KMS-11 (cell line): Measurements from ENCODE around the gene CTIF.

Experiments used
- H2AFZ ChIP-seq: fragments of 200-600 bp; sonication (generic); 2 replicates; pipeline ENCODE4 v1.6.1; 2016; ENCODE audit warnings: antibody characterized with exemption, mixed run types, low read depth
- H3K27ac ChIP-seq: fragments of 200-600 bp; sonication (generic); 2 replicates; pipeline ENCODE4 v1.6.1; 2016; ENCODE audit warnings: mild to moderate bottlenecking, mixed run types
- H3K27me3 ChIP-seq: fragments of 200-600 bp; sonication (generic); 2 replicates; pipeline ENCODE4 v1.6.1; 2017; ENCODE audit warnings: mild to moderate bottlenecking, low read depth, mixed run types, moderate library complexity; ENCODE audit not compliant: insufficient read depth
- H3K36me3 ChIP-seq: fragments of 200-600 bp; sonication (generic); 2 replicates; pipeline ENCODE4 v1.6.1; 2017; ENCODE audit warnings: mild to moderate bottlenecking, mixed run types; ENCODE audit not compliant: insufficient read depth
- H3K4me1 ChIP-seq: fragments of 200-600 bp; sonication (generic); 2 replicates; pipeline ENCODE4 v1.6.1; 2016; ENCODE audit warnings: mild to moderate bottlenecking, low read depth, mixed run types; ENCODE audit not compliant: poor library complexity, severe bottlenecking
- H3K4me2 ChIP-seq: fragments of 200-600 bp; sonication (generic); 2 replicates; pipeline ENCODE4 v1.7.0; 2016; ENCODE audit warnings: mild to moderate bottlenecking, mixed run types
- H3K4me3 ChIP-seq: fragments of 200-600 bp; sonication (generic); IDR thresholded peaks from 2 replicates; pipeline ENCODE4 v1.6.1; 2017; ENCODE audit warnings: low read depth, low read length, mixed read lengths; ENCODE audit not compliant: insufficient read depth
- H3K79me2 ChIP-seq: fragments of 200-600 bp; sonication (generic); 2 replicates; pipeline ENCODE4 v1.6.1; 2016; ENCODE audit warnings: low read depth, mixed run types; ENCODE audit not compliant: insufficient read depth
- H3K9ac ChIP-seq: fragments of 200-600 bp; sonication (generic); 2 replicates; pipeline ENCODE4 v1.6.1; 2016; ENCODE audit warnings: mild to moderate bottlenecking, mixed run types
- H4K20me1 ChIP-seq: fragments of 200-600 bp; sonication (generic); 2 replicates; pipeline ENCODE4 v1.6.1; 2016; ENCODE audit warnings: mild to moderate bottlenecking, mixed run types; ENCODE audit not compliant: insufficient read depth
- CTCF ChIP-seq: fragments of 200-600 bp; sonication (generic); conservative IDR thresholded peaks from 2 replicates; pipeline ENCODE4 v1.6.1; 2017; ENCODE audit warnings: low read depth, mild to moderate bottlenecking, antibody characterized with exemption, low read length, moderate library complexity, mixed read lengths

The CTIF gene

GRCh38 chr18:48862132-48862531 is 323.3 kb downstream of the CTIF start:
- H3K36me3 ChIP-seq, result no peaks in the 10 kb centered on the region
- H3K79me2 ChIP-seq, result no peaks in the 10 kb centered on the region
- no peak for TF ChIP-seq CTCF
- no peaks in the 10 kb centered on the region for H3K27me3 ChIP-seq
- peaks cover 13% of the 10 kb centered on the region for H3K4me1 ChIP-seq
- no peak overlapping the region for H3K9ac ChIP-seq
- H3K27ac ChIP-seq, result no peak overlapping the region
- no peak overlapping the region for H3K4me2 ChIP-seq
- H4K20me1 ChIP-seq, result no peaks in the 10 kb centered on the region
- no peak overlapping the region for H3K4me3 ChIP-seq
- H2AFZ ChIP-seq, result no peak overlapping the region

GRCh38 chr18:48862678-48863270 is 323.9 kb downstream of the CTIF start:
- Histone ChIP-seq H2AFZ (no peak overlapping the region), H3K27me3 (no peaks in the 10 kb centered on the region), H3K9ac (no peak overlapping the region), H4K20me1 (no peaks in the 10 kb centered on the region), H3K4me3 (no peak overlapping the region), H3K4me1 (peaks cover 20% of the 10 kb centered on the region), H3K79me2 (no peaks in the 10 kb centered on the region), H3K27ac (no peak overlapping the region), H3K36me3 (no peaks in the 10 kb centered on the region), H3K4me2 (no peak overlapping the region)
- no peak for TF ChIP-seq CTCF

- Histone ChIP-seq H3K36me3 (no peaks in the 10 kb centered on the region), H3K79me2 (no peaks in the 10 kb centered on the region), H3K9ac (no peak overlapping the region), H3K4me3 (no peak overlapping the region), H2AFZ (no peak overlapping the region), H3K27me3 (no peaks in the 10 kb centered on the region), H3K4me1 (peaks cover 27% of the 10 kb centered on the region), H3K4me2 (no peak overlapping the region), H3K27ac (no peak overlapping the region), H4K20me1 (no peaks in the 10 kb centered on the region)
- no peak for TF ChIP-seq CTCF
Observed at GRCh38 chr18:48863432-48864065, 324.7 kb downstream of the CTIF start.

- H4K20me1 ChIP-seq, result no peaks in the 10 kb centered on the region
- no peak overlapping the region for H2AFZ ChIP-seq
- no peak overlapping the region for H3K9ac ChIP-seq
- no peaks in the 10 kb centered on the region for H3K79me2 ChIP-seq
- peaks cover 40% of the 10 kb centered on the region for H3K4me1 ChIP-seq
- TF ChIP-seq CTCF, result no peak
- H3K4me2 ChIP-seq, result no peak overlapping the region
- H3K36me3 ChIP-seq, result no peaks in the 10 kb centered on the region
- H3K27me3 ChIP-seq, result no peaks in the 10 kb centered on the region
- H3K4me3 ChIP-seq, result no peak overlapping the region
- no peak overlapping the region for H3K27ac ChIP-seq
Observed at GRCh38 chr18:48864876-48865275, 326.0 kb downstream of the CTIF start.
